GM23248 (cell line): Measurements from ENCODE around the gene HCFC1R1. TPM values are rescaled to one million over a fixed set of nuclear protein-coding genes. Genes with fewer than 3 reads are reported as not detected.
A peak's percentile ranks its signal among the peaks of the same experiment; 100 is the strongest.

ENCODE experiments used
- DNase-seq: peaks from one replicate; pipeline ENCODE4 v3.0.0-alpha.2; 2015
- H2AFZ ChIP-seq: fragments of 200-600 bp; sonication (generic); 2 replicates; pipeline ENCODE4 v1.6.1; 2016; ENCODE audit warnings: antibody characterized with exemption
- H3F3A ChIP-seq: fragments of 200-600 bp; sonication (generic); 2 replicates; pipeline ENCODE4 v1.6.1; 2016; ENCODE audit warnings: mild to moderate bottlenecking, antibody characterized with exemption, mixed run types; ENCODE audit not compliant: insufficient read depth
- H3K27ac ChIP-seq: fragments of 200-600 bp; sonication (generic); 2 replicates; pipeline ENCODE4 v1.5.1; 2016; ENCODE audit warnings: mild to moderate bottlenecking
- H3K27me3 ChIP-seq: fragments of 200-600 bp; sonication (generic); replicated peaks from 2 replicates; pipeline ENCODE4 v1.6.1; 2016; ENCODE audit warnings: mild to moderate bottlenecking; ENCODE audit not compliant: insufficient read depth
- H3K36me3 ChIP-seq: fragments of 200-600 bp; sonication (generic); 2 replicates; pipeline ENCODE4 v1.6.1; 2016; ENCODE audit warnings: low read depth, mild to moderate bottlenecking
- H3K4me1 ChIP-seq: fragments of 200-600 bp; sonication (generic); 2 replicates; pipeline ENCODE4 v1.6.1; 2016; ENCODE audit warnings: mild to moderate bottlenecking; ENCODE audit not compliant: insufficient read depth
- H3K4me2 ChIP-seq: fragments of 200-600 bp; sonication (generic); one replicate; pipeline ENCODE4 v1.6.1; 2016; ENCODE audit warnings: mild to moderate bottlenecking; ENCODE audit not compliant: unreplicated experiment
- H3K4me3 ChIP-seq: fragments of 200-600 bp; sonication (generic); 2 replicates; pipeline ENCODE4 v1.5.1; 2016; ENCODE audit warnings: mild to moderate bottlenecking
- H3K79me2 ChIP-seq: fragments of 200-600 bp; sonication (generic); 2 replicates; pipeline ENCODE4 v1.6.1; 2016; ENCODE audit warnings: mild to moderate bottlenecking; ENCODE audit not compliant: insufficient read depth
- H3K9ac ChIP-seq: fragments of 200-600 bp; sonication (generic); 2 replicates; pipeline ENCODE4 v1.6.1; 2016; ENCODE audit warnings: mild to moderate bottlenecking
- H3K9me2 ChIP-seq: fragments of 200-600 bp; sonication (generic); 2 replicates; pipeline ENCODE4 v1.6.1; 2016; ENCODE audit warnings: mixed run types, mild to moderate bottlenecking, moderate library complexity; ENCODE audit not compliant: insufficient read depth
- H3K9me3 ChIP-seq: fragments of 200-600 bp; sonication (generic); one replicate; pipeline ENCODE4 v1.6.1; 2017; ENCODE audit warnings: low read depth
- H4K20me1 ChIP-seq: fragments of 200-600 bp; sonication (generic); 2 replicates; pipeline ENCODE4 v1.6.0; 2016; ENCODE audit not compliant: insufficient read depth
- EZH2 ChIP-seq: fragments of 200-600 bp; sonication (generic); IDR thresholded peaks from 2 replicates; pipeline ENCODE4 v1.6.1; 2018; ENCODE audit warnings: antibody characterized with exemption, mild to moderate bottlenecking; ENCODE audit not compliant: insufficient read depth, poor library complexity, severe bottlenecking
- EZH2phosphoT487 ChIP-seq: fragments of 200-600 bp; sonication (generic); IDR thresholded peaks from 2 replicates; pipeline ENCODE4 v1.6.1; 2018; ENCODE audit warnings: antibody characterized with exemption, moderate library complexity, mild to moderate bottlenecking, low read depth; ENCODE audit not compliant: insufficient read depth
- WGBS, 2 experiments: methylation state at CpG; one replicate each; pipeline ENCODE4 v1.1.6; 2015 to 2017; ENCODE audit warnings: low lambda C conversion rate in 2 of 2, low coverage in 1 of 2; ENCODE audit errors: missing lambda C conversion rate in 2 of 2; 5-methylcytosine and 5-hydroxymethylcytosine counted together
- in situ Hi-C: fragments of 300-500 bp; cut with MboI; formaldehyde crosslinking; loops from 2 replicates; pipeline ENCODE4 v1.15.0; 2020
- polyA plus RNA-seq: library from polyadenylated mRNA; unstranded; fragments of >200 nt; fragmentation: Nextera tagmentation; extraction: Ambion mirVana; gene quantifications from 2 replicates; pipeline ENCODE4 v1.2.1, GENCODE V29; 2016
- total RNA-seq: library from RNA; depleted of rRNA; stranded (reverse); fragments of >200 nt; shearing (Covaris generic); gene quantifications from 2 replicates; pipeline ENCODE4 v1.2.3, GENCODE V29; 2014

The HCFC1R1 gene
- total and polyA plus RNA-seq, 2 experiments from 2014 or later, result 7.2 to 53.2 TPM

DNA sequence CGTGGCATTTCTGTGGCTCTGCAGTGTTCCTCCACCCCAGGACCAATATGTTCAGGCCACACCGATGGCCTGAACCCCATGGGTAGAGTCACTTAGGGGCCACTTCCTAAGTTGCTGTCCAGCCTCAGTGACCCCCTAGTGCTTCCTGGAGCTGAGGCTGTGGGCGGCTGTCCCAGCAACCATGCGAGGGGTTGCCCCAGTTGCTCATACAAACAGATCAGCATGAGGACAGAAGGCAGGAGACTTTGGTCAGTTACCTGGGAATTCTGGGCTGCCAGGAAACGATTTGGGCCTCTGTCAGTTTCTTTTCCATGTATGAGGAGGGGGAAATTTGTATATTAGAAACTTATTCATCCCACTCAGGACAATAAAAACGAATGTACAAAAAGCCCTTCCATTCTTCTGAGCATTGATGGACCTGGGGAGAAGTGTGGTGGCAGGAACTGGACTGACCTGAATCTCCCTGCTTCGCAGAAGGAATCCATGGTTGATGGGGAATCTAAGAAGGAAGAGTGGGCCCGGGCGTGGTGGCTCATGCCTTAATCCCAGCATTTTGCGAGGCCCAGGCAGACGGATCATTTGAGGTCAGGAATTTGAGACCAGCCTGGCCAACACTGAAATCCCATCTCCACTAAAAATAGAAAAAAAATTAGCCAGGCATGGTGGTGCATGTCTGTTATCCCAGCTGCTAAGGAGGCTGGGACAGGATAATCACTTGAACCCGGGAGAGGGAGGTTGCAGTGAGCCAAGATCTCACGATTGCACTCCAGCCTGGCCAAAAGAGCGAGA, 36.8 kb upstream of the HCFC1R1 start:
- Histone ChIP-seq H3K36me3 (no peaks in the 10 kb centered on the region), H3F3A (no peaks in the 10 kb centered on the region), H2AFZ (no peak overlapping the region), H3K4me3 (no peak overlapping the region), H3K4me2 (no peak overlapping the region), H3K4me1 (peaks cover 4% of the 10 kb centered on the region), H3K9me3 (no peaks in the 10 kb centered on the region), H3K79me2 (no peaks in the 10 kb centered on the region), H3K27ac (no peak overlapping the region), H4K20me1 (no peaks in the 10 kb centered on the region), H3K9ac (no peak overlapping the region), H3K9me2 (no peaks in the 10 kb centered on the region), H3K27me3 (no peaks in the 10 kb centered on the region)
- 73 to 74% methylated on average over 14 of the region's 14 CpGs for WGBS, 2 experiments
- TF ChIP-seq EZH2phosphoT487, result no peak
- no peak for TF ChIP-seq EZH2
- DNase-seq, result no peak
- in situ Hi-C loops, result no loop called here

DNA sequence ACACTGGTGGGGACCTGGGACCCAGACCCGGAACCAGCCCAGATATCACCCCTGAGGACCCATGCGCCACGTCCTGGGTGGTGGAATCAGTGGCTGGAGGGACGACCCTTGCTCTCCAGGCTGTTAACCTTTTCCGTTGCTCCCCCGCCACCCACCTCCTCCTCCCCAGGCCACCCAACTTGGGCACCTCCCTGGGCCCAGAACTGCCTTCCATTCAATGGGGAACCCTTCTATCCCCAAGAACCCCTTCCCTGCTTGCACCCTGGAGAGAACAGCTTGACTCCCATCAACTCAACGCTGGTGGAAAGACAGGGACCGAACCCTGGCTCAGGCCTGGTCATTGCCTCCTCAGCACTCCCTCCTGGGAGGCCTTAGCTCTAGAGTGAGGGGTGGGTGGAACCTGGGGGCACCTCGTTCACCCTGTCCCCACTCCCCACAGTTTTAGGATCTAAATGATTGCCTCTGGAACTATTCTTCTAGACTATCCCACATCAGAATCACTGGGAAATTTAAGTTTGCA, 36.0 kb upstream of the HCFC1R1 start:
- H4K20me1 ChIP-seq, result no peaks in the 10 kb centered on the region
- H3K27ac ChIP-seq, result peak overlapping the region; percentile 17; the same call in 1 of the 2 replicates
- H3K79me2 ChIP-seq, result no peaks in the 10 kb centered on the region
- TF ChIP-seq EZH2 (no peak), EZH2phosphoT487 (no peak)
- 77 to 83% methylated on average over 8 to 9 of the region's 9 CpGs for WGBS, 2 experiments
- in situ Hi-C loops, result no loop called here
- peak overlapping the region; percentile 86 for H3K9ac ChIP-seq
- peak overlapping the region; percentile 96 for H2AFZ ChIP-seq
- H3K4me2 ChIP-seq, result peak overlapping the region; percentile 81
- H3K36me3 ChIP-seq, result no peaks in the 10 kb centered on the region
- no peaks in the 10 kb centered on the region for H3K27me3 ChIP-seq
- no peaks in the 10 kb centered on the region for H3K4me1 ChIP-seq
- H3K4me3 ChIP-seq, result peak overlapping the region; percentile 90
- H3K9me2 ChIP-seq, result no peaks in the 10 kb centered on the region
- DNase-seq, result no peak
- no peaks in the 10 kb centered on the region for H3K9me3 ChIP-seq
- no peaks in the 10 kb centered on the region for H3F3A ChIP-seq

DNA sequence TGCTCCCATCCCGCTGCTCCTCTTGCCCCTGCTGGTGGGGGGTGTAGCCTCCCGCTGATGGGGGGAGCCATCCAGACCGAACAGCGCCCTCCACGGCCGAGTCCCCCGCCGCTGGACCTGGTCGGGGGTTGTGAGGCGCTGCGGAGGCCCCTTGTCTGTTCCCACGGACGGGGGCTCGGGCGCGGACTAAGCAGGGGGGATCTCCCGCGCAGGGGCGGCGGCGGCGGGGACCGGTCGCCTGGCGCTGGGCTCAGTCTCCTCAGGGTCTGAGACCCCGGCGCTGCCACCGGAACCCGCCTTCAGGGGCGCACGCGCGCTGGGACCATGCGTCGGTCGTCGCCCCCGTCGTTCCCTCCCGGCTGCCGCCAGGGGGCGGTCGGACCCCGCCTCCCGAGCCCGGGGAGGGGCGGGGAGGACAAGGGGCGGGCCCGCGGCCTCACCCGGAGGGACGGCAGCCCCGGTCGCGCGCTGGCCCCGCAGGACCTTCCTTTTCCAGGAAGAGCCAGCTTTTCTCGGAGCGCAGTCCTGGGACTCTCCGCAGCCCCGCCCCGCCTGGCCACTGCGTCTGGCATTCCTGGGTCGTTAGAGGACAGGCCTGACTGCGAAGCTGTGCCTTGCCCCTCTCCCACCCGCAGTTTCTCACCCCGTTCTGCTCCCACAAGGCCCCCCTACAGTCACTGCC, 35.4 kb upstream of the HCFC1R1 start:
- in situ Hi-C loops, result no loop called here
- peak; percentile 93 for DNase-seq

DNA sequence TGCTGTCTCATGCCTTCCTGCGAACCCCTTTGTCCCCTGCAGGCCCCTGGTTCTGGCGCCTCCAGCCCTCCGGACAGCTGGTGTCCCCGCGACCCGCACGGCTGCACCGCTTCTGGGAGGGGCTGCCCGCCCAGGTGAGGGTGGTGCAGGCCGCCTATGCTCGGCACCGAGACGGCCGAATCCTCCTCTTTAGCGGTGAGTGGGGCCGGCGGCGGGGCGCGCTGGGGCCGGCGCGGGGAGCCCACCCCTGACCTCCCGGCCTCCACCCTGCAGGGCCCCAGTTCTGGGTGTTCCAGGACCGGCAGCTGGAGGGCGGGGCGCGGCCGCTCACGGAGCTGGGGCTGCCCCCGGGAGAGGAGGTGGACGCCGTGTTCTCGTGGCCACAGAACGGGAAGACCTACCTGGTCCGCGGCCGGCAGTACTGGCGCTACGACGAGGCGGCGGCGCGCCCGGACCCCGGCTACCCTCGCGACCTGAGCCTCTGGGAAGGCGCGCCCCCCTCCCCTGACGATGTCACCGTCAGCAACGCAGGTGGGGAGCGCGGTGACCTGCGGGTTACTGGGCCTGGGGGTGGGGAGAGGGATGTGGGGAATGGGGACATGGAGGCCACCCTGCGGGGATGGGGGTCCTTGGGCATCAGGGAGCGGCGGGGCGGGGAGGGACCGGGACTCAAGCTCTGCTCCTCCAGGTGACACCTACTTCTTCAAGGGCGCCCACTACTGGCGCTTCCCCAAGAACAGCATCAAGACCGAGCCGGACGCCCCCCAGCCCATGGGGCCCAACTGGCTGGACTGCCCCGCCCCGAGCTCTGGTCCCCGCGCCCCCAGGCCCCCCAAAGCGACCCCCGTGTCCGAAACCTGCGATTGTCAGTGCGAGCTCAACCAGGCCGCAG, 34.6 kb upstream of the HCFC1R1 start:
- Histone ChIP-seq H3K4me3 (peak overlapping the region; percentile 90), H3F3A (no peaks in the 10 kb centered on the region), H3K27me3 (no peaks in the 10 kb centered on the region), H3K27ac (no peak overlapping the region), H2AFZ (peak overlapping the region; percentile 96), H3K9me3 (no peaks in the 10 kb centered on the region), H3K4me2 (peak overlapping the region; percentile 81), H3K9ac (peak overlapping the region; percentile 86), H4K20me1 (no peaks in the 10 kb centered on the region), H3K36me3 (no peaks in the 10 kb centered on the region), H3K4me1 (no peaks in the 10 kb centered on the region), H3K9me2 (no peaks in the 10 kb centered on the region), H3K79me2 (no peaks in the 10 kb centered on the region)
- peak; percentile 36 for DNase-seq
- TF ChIP-seq EZH2phosphoT487 (no peak), EZH2 (no peak)
- WGBS, 2 experiments, result 26 to 35% methylated on average over 22 to 72 of the region's 77 CpGs
- in situ Hi-C loops, result no loop called here

More for the DNA sequence above, 35.4 kb upstream of the HCFC1R1 start:
- no peaks in the 10 kb centered on the region for H3K4me1 ChIP-seq
- peak overlapping the region; percentile 81 for H3K4me2 ChIP-seq
- no peaks in the 10 kb centered on the region for H3K9me3 ChIP-seq
- H2AFZ ChIP-seq, result peak overlapping the region; percentile 96
- no peaks in the 10 kb centered on the region for H4K20me1 ChIP-seq
- H3K27ac ChIP-seq, result peak overlapping the region; percentile 17; the same call in 1 of the 2 replicates
- H3K4me3 ChIP-seq, result peak overlapping the region; percentile 90
- H3K9me2 ChIP-seq, result no peaks in the 10 kb centered on the region
- TF ChIP-seq EZH2phosphoT487 (no peak), EZH2 (no peak)
- H3K27me3 ChIP-seq, result no peaks in the 10 kb centered on the region
- WGBS, 2 experiments, result 1 to 2% methylated on average over 11 to 46 of the region's 67 CpGs
- no peaks in the 10 kb centered on the region for H3F3A ChIP-seq
- no peaks in the 10 kb centered on the region for H3K36me3 ChIP-seq
- peak overlapping the region; percentile 86 for H3K9ac ChIP-seq
- H3K79me2 ChIP-seq, result no peaks in the 10 kb centered on the region
